ENCODE data around the gene IFITM10.
"Not testable (repeated sequence)": the region's sequence is repeated elsewhere in the genome, so short reads cannot be mapped to it uniquely, and the experiment has no call there.

The IFITM10 gene

DNA sequence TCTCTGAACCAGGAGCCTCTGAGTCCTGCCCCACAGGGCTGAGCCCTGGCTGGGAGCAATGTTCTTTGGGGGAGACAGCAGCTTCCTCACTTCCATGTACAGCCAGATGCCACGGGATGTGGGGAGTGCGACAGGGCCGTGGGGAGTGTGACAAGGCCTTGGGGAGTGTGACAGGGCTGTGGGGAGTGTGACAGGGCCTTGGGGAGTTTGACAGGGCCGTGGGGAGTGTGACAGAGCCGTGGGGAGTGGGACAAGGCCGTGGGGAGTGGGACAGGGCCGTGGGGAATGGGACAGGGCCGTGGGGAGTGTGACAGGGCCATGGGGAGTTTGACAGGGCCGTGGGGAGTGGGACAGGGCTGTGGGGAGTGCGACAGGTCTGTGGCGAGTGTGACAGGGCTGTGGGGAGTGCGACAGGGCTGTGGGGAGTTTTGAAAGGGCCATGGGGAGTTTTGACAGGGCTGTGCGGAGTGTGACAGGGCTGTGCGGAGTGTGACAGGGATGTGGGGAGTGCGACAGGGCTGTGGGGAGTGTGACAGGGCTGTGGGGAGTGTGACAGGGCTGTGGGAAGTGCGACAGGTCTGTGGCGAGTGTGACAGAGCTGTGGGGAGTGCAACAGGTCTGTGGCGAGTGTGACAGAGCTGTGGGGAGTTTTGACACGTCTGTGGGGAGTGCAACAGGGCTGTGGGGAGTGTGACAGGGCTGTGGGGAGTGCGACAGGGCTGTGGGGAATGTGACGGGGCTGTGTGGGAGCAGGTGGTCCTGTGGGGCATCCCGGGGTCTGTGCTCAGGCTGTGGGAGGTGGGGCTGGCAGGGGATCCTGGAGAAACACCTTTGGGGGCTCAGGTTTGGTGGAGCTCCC is 60.0 kb downstream of the IFITM10 start:
- H3K4me3 ChIP-seq (ENCODE audit: low read depth, low read length), result no peak overlapping the region
- TF ChIP-seq, protein P1, sequence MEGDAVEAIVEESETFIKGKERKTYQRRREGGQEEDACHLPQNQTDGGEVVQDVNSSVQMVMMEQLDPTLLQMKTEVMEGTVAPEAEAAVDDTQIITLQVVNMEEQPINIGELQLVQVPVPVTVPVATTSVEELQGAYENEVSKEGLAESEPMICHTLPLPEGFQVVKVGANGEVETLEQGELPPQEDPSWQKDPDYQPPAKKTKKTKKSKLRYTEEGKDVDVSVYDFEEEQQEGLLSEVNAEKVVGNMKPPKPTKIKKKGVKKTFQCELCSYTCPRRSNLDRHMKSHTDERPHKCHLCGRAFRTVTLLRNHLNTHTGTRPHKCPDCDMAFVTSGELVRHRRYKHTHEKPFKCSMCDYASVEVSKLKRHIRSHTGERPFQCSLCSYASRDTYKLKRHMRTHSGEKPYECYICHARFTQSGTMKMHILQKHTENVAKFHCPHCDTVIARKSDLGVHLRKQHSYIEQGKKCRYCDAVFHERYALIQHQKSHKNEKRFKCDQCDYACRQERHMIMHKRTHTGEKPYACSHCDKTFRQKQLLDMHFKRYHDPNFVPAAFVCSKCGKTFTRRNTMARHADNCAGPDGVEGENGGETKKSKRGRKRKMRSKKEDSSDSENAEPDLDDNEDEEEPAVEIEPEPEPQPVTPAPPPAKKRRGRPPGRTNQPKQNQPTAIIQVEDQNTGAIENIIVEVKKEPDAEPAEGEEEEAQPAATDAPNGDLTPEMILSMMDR (IDR thresholded peaks at IDR 0.05; ENCODE audit: borderline replicate concordance, insufficient read depth, low read depth, low read length), result no peak

DNA sequence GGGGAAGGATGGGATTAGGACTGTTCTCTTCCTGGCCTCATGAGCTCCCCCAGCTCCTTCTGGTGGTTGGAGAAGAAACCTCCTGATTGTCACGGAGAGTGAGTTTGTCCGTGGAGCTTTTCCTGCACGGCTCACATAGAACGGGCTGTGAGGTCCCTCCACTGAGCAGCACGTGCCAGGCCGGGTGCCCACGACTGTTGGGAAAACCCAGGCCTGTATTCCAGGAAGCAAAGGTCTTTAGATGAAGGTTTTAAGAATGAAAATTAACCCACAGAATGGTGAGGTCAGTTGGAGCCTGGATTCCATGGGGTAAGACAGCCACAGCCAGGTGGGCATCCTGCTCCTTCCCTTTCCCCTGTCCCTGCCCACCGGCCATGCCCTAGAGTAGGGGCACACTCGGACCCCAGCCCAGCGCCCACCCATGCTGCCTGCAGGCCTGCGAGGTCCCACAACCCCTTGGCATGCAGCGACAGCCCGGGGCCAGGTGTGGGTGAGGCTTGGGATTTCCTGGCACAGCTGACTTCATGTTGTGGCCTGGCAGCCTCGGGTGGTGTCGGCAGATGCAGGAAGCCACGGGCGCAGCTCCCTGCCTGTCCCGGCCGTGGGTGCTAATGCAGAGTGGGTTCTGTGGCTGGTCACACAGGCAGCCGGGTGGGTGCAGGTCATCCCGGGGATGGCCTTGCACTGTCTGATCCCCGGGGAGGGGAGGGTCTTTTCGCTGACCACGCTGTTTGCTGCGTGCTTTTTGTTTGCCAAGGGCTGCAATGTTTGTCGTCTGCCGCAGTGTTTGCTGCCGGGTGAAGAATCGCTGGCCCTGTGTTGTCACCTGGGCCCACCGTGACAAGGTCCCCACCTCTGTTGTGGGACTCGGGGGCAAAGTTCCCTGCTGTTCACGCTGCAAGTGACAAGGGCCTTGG is 60.9 kb downstream of the IFITM10 start:
- not testable (repeated sequence) for H3K4me3 ChIP-seq (ENCODE audit: low read depth, low read length)

DNA sequence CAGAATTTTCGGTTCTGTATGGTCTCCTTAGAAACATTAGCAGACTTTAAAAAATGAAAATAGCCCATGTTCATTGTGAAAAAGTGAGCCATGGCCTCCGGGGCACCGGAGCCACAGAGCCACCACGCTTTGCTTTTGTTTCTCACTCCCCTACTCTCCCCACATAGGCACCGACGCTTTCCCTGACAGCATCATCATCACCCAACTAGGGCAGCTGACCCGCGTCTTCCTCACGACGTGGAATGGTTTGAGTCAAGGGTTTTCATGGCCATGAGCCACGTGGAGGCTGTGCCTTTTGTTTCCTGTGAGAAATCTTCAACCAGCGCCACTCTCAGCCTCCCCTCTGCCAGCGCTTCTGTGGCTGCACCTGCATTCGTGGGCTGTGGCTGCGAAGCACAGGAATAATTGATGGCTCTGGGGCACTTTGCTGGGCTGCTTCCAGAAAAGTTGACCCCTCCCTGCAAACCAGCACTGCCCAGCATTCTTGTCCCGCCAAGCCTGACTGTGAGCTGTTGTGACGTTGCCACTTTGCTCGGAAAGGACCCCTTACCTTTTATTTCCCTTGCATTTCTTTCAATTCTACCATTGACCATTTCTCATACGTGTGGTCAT is 62.0 kb downstream of the IFITM10 start:
- not testable (repeated sequence) for H3K4me3 ChIP-seq (ENCODE audit: low read depth, low read length)

DNA sequence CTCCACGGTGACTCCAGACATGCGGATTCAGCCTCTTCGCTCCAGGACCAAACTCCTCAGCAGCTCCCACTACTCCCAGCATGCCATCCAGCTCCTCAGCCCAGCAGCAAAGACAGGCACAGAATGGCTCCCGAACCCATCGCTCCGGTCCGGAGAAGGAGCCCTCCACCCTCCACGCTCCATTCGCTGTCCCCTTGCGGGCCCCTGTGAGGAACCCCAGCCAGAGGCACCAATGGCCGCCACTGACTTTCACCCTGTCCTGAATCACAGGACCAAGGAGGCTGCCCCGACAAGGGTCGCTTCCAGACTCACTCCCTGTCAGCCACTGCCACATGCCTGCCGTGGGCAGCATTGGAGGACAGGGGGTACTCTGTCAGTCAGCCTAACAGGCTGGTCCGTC is 64.2 kb downstream of the IFITM10 start:
- H3K4me3 ChIP-seq (ENCODE audit: low read depth, low read length), result not testable (repeated sequence)

DNA sequence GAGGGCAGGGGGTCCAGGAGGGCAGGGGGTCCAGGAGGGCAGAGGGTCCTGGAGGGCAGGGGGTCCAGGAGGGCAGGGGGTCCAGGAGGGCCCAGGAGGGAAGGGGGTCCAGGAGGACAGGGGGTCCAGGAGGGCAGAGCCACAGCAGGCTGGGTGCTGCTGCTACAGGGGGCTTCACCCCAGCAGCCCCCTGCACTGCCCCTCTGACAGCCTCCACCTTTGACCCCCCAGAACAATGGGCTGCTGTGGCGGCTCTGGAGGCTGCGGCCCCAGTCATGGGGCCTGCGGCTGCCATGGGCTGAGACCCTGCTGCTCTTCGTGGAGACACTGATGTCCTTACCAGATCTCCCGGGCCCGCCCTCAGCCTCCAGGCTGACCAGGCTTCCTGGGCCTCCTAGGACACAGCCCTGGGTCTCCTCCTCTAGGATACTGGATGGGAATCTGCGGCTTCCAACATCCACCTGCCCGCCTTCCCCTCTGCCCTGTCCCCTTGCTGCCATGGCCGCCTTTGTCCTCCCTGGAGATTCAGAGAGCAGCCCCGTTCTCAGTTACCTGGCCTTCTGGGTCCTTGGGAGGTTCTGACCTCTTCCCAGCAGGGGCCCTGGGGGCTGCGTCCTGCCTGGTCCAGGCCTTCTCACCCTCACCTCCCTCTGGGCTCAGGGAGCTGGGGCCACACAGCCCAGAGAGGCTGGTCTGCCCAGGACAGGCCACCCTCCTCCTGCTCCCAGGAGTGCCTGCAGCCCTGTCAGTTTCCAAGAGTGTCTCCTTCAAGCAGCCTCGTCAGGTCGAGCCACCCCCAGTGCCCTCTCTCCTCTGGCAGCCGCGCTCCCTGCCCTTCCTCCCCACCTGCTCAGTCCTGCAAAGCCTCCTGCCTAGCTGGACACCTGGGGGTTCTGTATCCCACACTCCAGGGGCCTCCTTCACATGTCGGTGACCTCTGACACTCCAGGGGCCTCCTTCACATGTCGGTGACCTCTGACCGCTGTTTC is 65.2 kb downstream of the IFITM10 start:
- not testable (repeated sequence) for H3K4me3 ChIP-seq (ENCODE audit: low read depth, low read length)

DNA sequence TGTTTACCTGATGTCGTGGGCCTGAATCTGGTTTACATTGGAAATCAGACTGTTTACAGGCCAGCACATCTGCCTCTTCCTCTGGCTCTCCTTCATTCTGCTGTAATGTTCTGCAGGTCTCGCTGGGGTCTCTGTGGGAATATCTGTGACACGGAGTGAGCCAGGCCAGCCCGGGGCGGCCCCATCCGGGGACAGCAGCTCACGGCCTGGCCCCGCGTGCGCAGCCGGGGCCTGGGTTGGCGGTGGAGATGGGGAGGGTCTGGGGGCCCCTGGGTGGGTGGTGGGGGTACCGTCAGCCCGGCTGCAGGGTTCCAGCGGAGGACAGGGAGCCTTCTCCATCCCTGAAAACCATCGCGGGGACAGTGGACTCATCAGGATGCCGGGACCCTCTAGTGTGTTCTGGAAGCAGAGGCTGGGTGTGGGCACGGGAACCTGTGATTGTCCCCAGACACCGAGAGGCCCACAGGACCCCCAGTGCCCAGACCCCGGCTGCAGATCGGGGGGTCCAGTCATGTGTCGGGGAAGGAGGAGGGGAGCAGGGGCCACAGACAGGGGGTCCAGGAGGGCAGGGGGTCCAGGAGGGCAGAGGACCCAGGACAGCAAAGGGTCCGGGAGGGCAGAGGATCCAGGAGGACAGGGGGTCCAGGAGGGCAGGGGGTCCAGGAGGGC is 66.4 kb downstream of the IFITM10 start:
- not testable (repeated sequence) for H3K4me3 ChIP-seq (ENCODE audit: low read depth, low read length)

DNA sequence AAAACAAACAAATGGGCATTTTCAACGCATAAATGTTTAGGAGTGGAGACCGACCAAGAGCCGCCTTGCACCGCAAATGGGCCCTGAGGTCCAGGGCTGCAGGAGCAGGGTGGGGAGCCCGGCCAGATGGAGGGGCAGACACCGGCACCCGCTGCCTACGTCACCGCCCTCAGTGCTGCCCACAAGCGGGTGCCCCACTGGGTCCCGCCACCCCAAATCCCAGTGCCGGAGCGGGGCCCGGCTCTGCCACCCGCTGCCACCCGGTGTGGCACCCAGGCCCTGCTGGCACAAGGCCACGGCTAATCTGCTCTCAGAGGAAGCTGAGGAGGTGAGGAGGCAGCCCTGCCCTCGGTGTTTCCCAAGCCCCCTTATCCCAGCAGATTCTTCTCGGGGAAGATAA is 67.2 kb downstream of the IFITM10 start:
- not testable (repeated sequence) for H3K4me3 ChIP-seq (ENCODE audit: low read depth, low read length)
